Mesothelial cell of epicardium (in vitro differentiated cells): ENCODE data around the gene PRCP. TPM values are rescaled to one million over a fixed set of nuclear protein-coding genes. Genes with fewer than 3 reads are reported as not detected.

ENCODE experiments used
- DNase-seq, 2 experiments: peaks; one replicate each; pipeline ENCODE4 v3.0.0; 2021; ENCODE audit warnings: low spot score in 2 of 2; ENCODE audit not compliant: unreplicated experiment in 2 of 2
- H3K27ac Mint-ChIP-seq: 2 replicates; pipeline ENCODE4 v1.8.0; 2021; ENCODE audit warnings: mixed read lengths
- H3K27me3 Mint-ChIP-seq: 2 replicates; pipeline ENCODE4 v1.8.0; 2021; ENCODE audit warnings: low read depth, mixed read lengths
- H3K36me3 Mint-ChIP-seq: 2 replicates; pipeline ENCODE4 v1.8.0; 2021; ENCODE audit warnings: mixed read lengths
- H3K4me1 Mint-ChIP-seq: 2 replicates; pipeline ENCODE4 v1.8.0; 2021; ENCODE audit warnings: mixed read lengths
- H3K4me3 Mint-ChIP-seq: 2 replicates; pipeline ENCODE4 v1.8.0; 2021; ENCODE audit warnings: mild to moderate bottlenecking, moderate library complexity, mixed read lengths
- H3K9me3 Mint-ChIP-seq: 2 replicates; pipeline ENCODE4 v1.8.0; 2021; ENCODE audit warnings: mixed read lengths
- total RNA-seq: library from RNA; stranded (reverse); gene quantifications from 3 replicates; pipeline ENCODE4 v1.2.1, GENCODE V29; 2021
- TF ChIP-seq, protein P1 (sequence below): fragments of 200-600 bp; sonication (generic); IDR thresholded peaks from one replicate; pipeline ENCODE4 v1.5.0; 2021; ENCODE audit warnings: antibody characterized with exemption; ENCODE audit not compliant: unreplicated experiment

The PRCP gene
- total RNA-seq, 1 donor from 2014 or later, result 66.6 TPM

DNA sequence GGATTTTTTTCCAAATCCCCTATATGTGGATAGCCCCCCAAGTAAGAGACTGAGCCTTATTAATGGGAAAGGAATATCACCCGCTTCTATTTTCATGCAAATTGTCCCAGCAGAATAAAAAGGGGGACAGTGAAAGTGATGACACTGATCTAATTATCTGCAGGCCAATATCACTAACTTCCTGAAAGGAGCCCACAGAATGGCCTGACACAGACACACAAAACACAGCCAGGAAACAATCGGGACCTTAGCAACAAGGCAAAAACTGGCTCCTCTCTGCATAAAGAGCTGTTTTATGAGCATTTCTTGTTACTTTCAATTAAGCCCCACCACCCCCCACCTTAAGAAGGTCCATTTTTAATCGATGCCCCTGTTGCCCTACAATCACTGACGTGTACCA lies 112.2 kb downstream of the PRCP start:
- no peak overlapping the region for H3K4me3 Mint-ChIP-seq
- no peak for DNase-seq
- peaks cover 6% of the 10 kb centered on the region for H3K27me3 Mint-ChIP-seq
- peaks cover 9% of the 10 kb centered on the region for H3K9me3 Mint-ChIP-seq
- TF ChIP-seq, protein P1, sequence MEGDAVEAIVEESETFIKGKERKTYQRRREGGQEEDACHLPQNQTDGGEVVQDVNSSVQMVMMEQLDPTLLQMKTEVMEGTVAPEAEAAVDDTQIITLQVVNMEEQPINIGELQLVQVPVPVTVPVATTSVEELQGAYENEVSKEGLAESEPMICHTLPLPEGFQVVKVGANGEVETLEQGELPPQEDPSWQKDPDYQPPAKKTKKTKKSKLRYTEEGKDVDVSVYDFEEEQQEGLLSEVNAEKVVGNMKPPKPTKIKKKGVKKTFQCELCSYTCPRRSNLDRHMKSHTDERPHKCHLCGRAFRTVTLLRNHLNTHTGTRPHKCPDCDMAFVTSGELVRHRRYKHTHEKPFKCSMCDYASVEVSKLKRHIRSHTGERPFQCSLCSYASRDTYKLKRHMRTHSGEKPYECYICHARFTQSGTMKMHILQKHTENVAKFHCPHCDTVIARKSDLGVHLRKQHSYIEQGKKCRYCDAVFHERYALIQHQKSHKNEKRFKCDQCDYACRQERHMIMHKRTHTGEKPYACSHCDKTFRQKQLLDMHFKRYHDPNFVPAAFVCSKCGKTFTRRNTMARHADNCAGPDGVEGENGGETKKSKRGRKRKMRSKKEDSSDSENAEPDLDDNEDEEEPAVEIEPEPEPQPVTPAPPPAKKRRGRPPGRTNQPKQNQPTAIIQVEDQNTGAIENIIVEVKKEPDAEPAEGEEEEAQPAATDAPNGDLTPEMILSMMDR, result no peak
- H3K27ac Mint-ChIP-seq, result no peak overlapping the region
- H3K36me3 Mint-ChIP-seq, result no peaks in the 10 kb centered on the region
- H3K4me1 Mint-ChIP-seq, result peaks cover 13% of the 10 kb centered on the region

DNA sequence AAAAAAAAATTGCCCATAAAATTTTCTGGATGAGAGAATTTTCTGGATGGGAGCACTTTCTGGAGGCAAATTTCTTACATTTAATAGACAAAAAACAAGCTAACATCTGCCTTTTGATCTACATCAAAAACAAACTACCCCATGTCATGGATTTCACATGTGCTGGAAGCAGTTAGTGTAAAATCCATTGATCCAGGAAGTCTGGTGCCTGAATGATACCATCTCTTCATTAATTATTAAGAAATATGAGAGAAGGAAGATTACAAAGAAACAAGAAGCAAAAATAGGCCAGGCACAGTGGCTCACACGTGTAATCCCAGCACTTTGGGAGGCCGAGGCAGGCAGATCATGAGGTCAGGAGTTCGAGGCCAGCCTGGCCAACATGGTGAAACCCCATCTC lies 113.4 kb downstream of the PRCP start:
- H3K4me3 Mint-ChIP-seq, result no peak overlapping the region
- DNase-seq, result no peak
- TF ChIP-seq, protein P1, result no peak
- H3K36me3 Mint-ChIP-seq, result no peaks in the 10 kb centered on the region
- peaks cover 6% of the 10 kb centered on the region for H3K27me3 Mint-ChIP-seq
- no peak overlapping the region for H3K27ac Mint-ChIP-seq
- peaks cover 17% of the 10 kb centered on the region for H3K9me3 Mint-ChIP-seq
- H3K4me1 Mint-ChIP-seq, result peaks cover 10% of the 10 kb centered on the region

DNA sequence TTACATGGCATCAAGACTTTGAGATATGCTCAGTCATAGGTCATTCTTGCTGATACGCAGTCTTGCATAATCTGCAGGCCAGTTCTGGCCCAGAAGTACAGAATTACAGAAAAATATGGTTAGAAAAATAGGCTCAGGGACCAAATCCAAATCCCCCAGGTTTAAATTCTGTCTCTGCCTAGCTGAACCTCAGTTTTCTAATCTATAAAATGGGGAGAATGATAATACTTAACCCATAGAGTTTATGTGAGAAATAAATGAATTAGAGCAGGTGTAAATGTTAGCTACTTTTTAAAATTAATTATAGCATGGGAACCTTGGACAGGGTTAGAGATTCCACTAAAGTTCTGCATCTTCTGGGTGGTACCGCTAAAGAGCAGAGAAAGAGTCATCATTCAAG lies 114.2 kb downstream of the PRCP start:
- Mint-ChIP-seq H3K4me1 (peaks cover 3% of the 10 kb centered on the region), H3K27ac (no peak overlapping the region), H3K9me3 (peaks cover 23% of the 10 kb centered on the region), H3K27me3 (peaks cover 6% of the 10 kb centered on the region), H3K4me3 (no peak overlapping the region), H3K36me3 (no peaks in the 10 kb centered on the region)
- no peak for DNase-seq
- TF ChIP-seq, protein P1, result no peak

DNA sequence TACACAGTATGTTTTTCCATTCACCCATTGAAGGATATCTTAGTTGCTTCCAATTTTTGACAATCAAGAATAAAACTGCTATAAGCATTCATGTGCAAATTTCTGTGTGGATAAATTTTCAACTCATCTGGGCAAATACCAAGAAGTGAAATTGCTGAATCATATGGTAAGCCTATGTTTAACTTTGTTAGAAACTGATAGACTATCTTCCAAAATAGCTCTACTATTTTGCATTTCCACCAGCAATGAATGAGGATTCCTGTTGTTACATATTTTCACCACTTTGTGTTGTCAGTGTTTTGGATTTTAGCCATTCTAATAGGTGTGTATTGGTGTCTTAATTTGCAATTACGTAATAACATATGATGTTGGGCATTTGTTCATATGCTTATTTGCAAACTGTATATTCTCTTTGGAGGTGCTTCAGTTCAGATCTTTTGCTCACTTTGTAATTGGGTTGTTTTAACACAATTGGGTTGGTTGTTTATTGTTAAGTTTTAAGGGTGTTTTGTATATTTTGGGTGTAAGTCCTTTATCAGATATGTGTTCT lies 117.3 kb downstream of the PRCP start:
- Mint-ChIP-seq H3K36me3 (no peaks in the 10 kb centered on the region), H3K27ac (no peak overlapping the region), H3K9me3 (peaks cover 27% of the 10 kb centered on the region), H3K27me3 (peaks cover 18% of the 10 kb centered on the region), H3K4me3 (no peak overlapping the region), H3K4me1 (no peaks in the 10 kb centered on the region)
- DNase-seq, result no peak
- TF ChIP-seq, protein P1, result no peak

DNA sequence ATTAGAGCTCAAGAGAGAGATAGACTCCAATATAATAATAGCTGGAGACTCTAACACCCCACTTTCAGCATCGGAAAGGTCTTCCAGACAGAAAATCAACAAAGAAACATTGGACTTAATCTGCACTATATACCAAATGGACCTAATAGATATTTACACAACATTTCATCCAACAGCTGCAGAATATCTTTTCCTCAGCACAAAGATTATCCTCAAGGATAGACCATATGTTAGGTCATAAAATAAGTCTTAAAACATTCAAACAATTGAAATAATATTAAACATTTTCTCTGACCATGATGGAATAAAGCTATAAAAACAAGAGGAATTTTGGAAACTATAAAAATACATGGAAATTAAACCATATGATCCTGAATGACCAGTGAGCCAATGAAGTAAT lies 121.5 kb downstream of the PRCP start:
- H3K27ac Mint-ChIP-seq, result no peak overlapping the region
- no peaks in the 10 kb centered on the region for H3K4me1 Mint-ChIP-seq
- no peaks in the 10 kb centered on the region for H3K36me3 Mint-ChIP-seq
- TF ChIP-seq, protein P1, result no peak
- H3K27me3 Mint-ChIP-seq, result peaks cover 20% of the 10 kb centered on the region
- DNase-seq, result no peak
- H3K4me3 Mint-ChIP-seq, result no peak overlapping the region
- H3K9me3 Mint-ChIP-seq, result peaks cover 44% of the 10 kb centered on the region

DNA sequence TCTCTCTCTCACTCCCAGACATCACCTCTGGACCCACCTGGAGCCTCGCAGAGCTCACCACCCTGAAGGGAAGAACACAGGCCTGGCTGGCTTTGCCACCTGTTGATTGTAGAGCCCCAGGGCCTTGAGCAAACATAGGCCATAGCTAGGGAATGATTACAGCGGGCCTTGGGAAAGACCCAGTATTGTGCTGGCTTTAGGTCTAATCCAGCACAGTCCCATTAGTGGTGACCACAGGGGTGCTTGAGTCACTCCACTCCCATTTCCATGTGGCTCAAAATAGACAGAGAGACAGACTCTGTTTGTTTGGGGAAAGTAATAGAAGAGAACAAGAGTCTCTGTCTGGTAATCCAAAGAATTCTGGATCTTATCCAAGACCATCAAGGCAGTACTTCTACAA lies 123.9 kb downstream of the PRCP start:
- Mint-ChIP-seq H3K36me3 (no peaks in the 10 kb centered on the region), H3K9me3 (peaks cover 30% of the 10 kb centered on the region), H3K27ac (no peak overlapping the region), H3K4me3 (no peak overlapping the region), H3K4me1 (no peaks in the 10 kb centered on the region), H3K27me3 (peaks cover 15% of the 10 kb centered on the region)
- TF ChIP-seq, protein P1, result no peak
- no peak for DNase-seq
